ENCODE data around the gene COL28A1. TPM values are rescaled to one million over a fixed set of nuclear protein-coding genes. Genes with fewer than 3 reads are reported as not detected.
A peak's percentile ranks its signal among the peaks of the same experiment; 100 is the strongest.
"Not testable (repeated sequence)": the region's sequence is repeated elsewhere in the genome, so short reads cannot be mapped to it uniquely, and the experiment has no call there.

Gene COL28A1
- total and polyA plus RNA-seq, 8 donors = 0.58 to 39.7 (median 4.5) TPM

DNA sequence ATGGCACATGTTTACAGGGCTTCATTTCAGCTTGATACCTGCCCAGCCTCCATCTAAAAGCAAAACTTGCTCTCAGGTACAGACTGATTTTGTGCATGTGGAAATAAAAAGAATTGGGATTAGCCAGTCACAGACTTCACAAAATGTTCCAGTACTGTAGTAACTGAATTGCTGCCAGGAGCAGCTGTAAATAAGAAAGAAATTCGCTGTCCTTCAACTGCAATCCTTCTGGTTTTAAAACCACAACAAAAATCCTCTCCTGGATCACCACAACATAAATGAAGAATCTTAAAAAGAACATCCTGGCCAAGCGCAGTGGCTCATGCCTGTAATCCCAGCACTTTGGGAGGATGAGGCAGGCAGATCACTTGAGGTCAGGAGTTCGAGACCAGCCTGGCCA, 27.1 kb upstream of the COL28A1 start:
- peak overlapping the region; percentile 61 to 98 (median 95) for H3K27ac ChIP-seq
- peak overlapping the region in 1 of 4 donors; percentile 5 for H3K4me3 ChIP-seq
- DNase-seq = no peak
- peaks cover 0 to 19% (median 8%) of the 10 kb centered on the region in 4 donors for H3K9me3 ChIP-seq
- TF ChIP-seq POLR2AphosphoS5 (IDR thresholded peaks at IDR 0.05) = no peak
- TF ChIP-seq, protein P1, sequence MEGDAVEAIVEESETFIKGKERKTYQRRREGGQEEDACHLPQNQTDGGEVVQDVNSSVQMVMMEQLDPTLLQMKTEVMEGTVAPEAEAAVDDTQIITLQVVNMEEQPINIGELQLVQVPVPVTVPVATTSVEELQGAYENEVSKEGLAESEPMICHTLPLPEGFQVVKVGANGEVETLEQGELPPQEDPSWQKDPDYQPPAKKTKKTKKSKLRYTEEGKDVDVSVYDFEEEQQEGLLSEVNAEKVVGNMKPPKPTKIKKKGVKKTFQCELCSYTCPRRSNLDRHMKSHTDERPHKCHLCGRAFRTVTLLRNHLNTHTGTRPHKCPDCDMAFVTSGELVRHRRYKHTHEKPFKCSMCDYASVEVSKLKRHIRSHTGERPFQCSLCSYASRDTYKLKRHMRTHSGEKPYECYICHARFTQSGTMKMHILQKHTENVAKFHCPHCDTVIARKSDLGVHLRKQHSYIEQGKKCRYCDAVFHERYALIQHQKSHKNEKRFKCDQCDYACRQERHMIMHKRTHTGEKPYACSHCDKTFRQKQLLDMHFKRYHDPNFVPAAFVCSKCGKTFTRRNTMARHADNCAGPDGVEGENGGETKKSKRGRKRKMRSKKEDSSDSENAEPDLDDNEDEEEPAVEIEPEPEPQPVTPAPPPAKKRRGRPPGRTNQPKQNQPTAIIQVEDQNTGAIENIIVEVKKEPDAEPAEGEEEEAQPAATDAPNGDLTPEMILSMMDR (IDR thresholded peaks at IDR 0.05) = no peak
- no peak for TF ChIP-seq EP300 (IDR thresholded peaks at IDR 0.05)
- no peak for TF ChIP-seq POLR2A (IDR thresholded peaks at IDR 0.05)
- WGBS, 5 donors = 46 to 66% (median 49%) methylated on average over 3 of the region's 3 CpGs
- peaks cover 5 to 42% (median 26%) of the 10 kb centered on the region in 4 donors for H3K4me1 ChIP-seq
- intact Hi-C loops (cut with DNase I; ENCODE audit: low total_unique reads) = no loop called here
- no peaks in the 10 kb centered on the region for H3K27me3 ChIP-seq
- H3K36me3 ChIP-seq = peaks cover 0 to 3% (median 0%) of the 10 kb centered on the region in 4 donors

DNA sequence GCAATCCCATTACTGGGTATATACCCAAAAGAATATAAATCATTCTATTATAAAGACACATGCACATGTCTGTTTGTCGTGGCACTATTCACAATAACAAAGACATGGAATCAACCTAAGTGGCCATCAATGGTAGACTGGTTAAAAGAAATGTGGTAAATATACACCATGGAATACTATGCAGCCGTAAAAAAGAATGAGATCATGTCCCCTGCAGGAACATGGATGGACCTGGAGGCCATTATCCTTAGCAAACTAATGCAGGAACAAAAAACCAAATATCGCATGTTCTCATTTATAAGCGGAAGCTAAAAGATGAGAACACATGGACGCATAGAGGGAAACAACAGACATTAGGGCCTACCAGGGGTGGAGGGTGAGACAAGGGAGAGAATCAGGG, 25.9 kb upstream of the COL28A1 start:
- intact Hi-C loops (cut with DNase I; ENCODE audit: low total_unique reads); H3K4me3 ChIP-seq; H3K27ac ChIP-seq; DNase-seq; H3K36me3 ChIP-seq; H3K27me3 ChIP-seq: not testable (repeated sequence)
- peaks cover 0 to 19% (median 8%) of the 10 kb centered on the region in 4 donors for H3K9me3 ChIP-seq
- H3K4me1 ChIP-seq = peaks cover 3 to 38% (median 23%) of the 10 kb centered on the region in 4 donors
- 96 to 99% (median 98%) methylated on average over 5 of the region's 5 CpGs for WGBS, 5 donors

DNA sequence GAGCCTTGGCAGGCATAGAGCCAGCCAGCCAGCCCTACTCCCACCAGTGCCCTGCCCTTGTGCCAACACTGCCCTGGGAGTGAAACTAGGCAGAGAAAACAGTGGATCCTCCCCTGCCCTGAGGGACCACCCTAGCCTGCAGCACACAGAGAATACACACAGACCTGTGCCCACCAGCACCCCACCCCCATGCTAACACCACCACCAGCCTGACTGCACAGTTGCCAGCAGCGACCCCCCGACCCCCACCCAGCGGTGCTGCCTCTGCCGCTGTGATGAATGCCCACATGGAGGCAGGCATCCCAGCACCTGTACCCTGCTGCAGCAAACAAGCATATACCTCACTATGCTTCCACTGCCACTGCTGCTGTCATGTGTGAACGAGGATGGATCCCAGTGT, 21.6 kb upstream of the COL28A1 start:
- H3K36me3 ChIP-seq = peaks cover 0 to 9% (median 2%) of the 10 kb centered on the region in 4 donors
- intact Hi-C loops (cut with DNase I; ENCODE audit: low total_unique reads) = no loop called here
- WGBS, 5 donors = 91 to 97% (median 93%) methylated on average over 4 to 5 of the region's 5 CpGs
- no peak for DNase-seq
- TF ChIP-seq EP300 (IDR thresholded peaks at IDR 0.05) = no peak
- no peak overlapping the region for H3K4me3 ChIP-seq
- peaks cover 0 to 23% (median 14%) of the 10 kb centered on the region in 4 donors for H3K4me1 ChIP-seq
- peaks cover 0 to 19% (median 8%) of the 10 kb centered on the region in 4 donors for H3K9me3 ChIP-seq
- no peaks in the 10 kb centered on the region for H3K27me3 ChIP-seq
- H3K27ac ChIP-seq = no peak overlapping the region

DNA sequence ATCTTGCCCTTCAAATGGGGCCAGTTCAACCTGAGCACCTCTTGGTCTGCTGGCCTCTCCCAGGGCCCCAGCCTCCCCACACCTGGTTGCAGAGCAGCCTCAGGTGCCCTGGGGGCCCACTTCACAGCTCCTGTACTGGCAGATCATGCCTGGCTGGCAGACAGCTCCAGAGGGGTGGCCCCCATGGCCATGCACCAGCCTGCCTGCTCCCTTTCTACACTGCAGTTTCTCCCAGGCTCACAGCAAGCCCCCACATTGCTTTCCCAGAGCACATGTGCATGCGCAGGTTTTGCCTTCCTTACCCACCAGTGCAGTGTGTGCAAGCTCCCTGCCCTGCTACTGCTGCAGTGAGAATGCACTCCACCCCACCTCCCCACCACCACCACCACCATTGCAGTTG, 21.2 kb upstream of the COL28A1 start:
- intact Hi-C loops (cut with DNase I; ENCODE audit: low total_unique reads) = no loop called here
- Histone ChIP-seq H3K4me1 (peaks cover 0 to 23% (median 14%) of the 10 kb centered on the region in 4 donors), H3K36me3 (peaks cover 0 to 13% (median 6%) of the 10 kb centered on the region in 4 donors), H3K9me3 (peaks cover 0 to 19% (median 8%) of the 10 kb centered on the region in 4 donors), H3K27ac (no peak overlapping the region), H3K4me3 (no peak overlapping the region), H3K27me3 (no peaks in the 10 kb centered on the region)
- WGBS, 5 donors = 93 to 100% (median 100%) methylated on average over 1 of the region's 1 CpG
- no peak for DNase-seq
- TF ChIP-seq POLR2AphosphoS5 (IDR thresholded peaks at IDR 0.05) = no peak
- no peak for TF ChIP-seq EP300 (IDR thresholded peaks at IDR 0.05)
- TF ChIP-seq POLR2A (IDR thresholded peaks at IDR 0.05) = no peak
- TF ChIP-seq, protein P1 (IDR thresholded peaks at IDR 0.05) = no peak

DNA sequence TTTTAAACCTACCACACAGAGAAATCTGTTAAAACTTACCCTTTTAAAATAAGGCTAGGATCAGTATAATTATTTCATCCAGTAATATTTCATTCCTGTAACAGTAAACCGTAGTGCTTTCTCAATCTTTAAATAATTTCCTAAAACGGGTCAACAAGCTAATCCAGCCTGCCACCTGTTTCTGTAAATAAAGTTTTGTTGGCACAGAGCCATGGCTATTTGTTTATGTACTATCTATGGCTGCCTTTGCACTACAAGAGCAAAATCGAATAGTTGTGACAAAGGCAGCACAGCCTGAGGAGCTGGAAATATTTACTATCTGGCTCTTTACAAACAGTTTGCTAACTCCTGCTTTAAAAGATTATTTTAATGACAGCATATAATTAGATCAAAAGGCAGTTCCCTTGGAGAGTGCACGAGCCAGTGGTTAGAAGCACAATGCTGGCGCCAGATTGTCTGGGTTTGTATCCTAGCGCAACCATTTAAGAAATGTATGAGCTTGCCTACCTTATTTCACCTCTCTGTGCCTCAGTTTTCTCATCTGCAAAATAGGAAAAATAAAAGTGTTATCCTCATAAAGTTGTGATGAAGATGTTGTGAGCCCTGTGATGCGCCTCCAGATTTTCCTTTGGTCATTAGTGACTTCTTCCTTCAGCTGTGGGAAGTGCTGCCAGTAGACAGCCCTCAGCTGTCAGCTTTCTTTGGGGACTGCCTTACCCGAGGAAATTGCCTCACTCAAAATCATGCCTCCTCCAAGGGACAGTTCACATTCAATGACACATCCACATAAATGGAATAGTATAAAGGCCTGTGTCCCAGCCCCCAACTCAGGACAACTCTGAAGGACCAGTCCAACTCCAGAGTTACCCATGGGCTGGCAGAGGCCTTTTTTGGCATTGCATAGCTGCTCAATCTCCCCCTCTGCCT, 19.2 kb upstream of the COL28A1 start:
- intact Hi-C loops (cut with DNase I; ENCODE audit: low total_unique reads) = no loop called here
- Histone ChIP-seq H3K9me3 (peaks cover 0 to 14% (median 8%) of the 10 kb centered on the region in 4 donors), H3K4me1 (peaks cover 0 to 23% (median 14%) of the 10 kb centered on the region in 4 donors), H3K36me3 (peaks cover 0 to 21% (median 13%) of the 10 kb centered on the region in 4 donors), H3K27ac (peak overlapping the region in 4 of 5 donors; percentile 17 to 76 (median 58)), H3K4me3 (no peak overlapping the region), H3K27me3 (no peaks in the 10 kb centered on the region)
- DNase-seq = peak in 1 of 2 donors; percentile 36
- WGBS, 5 donors = 41 to 52% (median 47%) methylated on average over 8 of the region's 8 CpGs
- TF ChIP-seq EP300 (IDR thresholded peaks at IDR 0.05) (no peak), POLR2AphosphoS5 (IDR thresholded peaks at IDR 0.05) (no peak), POLR2A (IDR thresholded peaks at IDR 0.05) (no peak)
- TF ChIP-seq, protein P1 (IDR thresholded peaks at IDR 0.05) = no peak
